ENCODE measurements around the gene KCNG3.

- TF ChIP-seq CTCF (IDR thresholded peaks at IDR 0.05) (peak; percentile 73 to 93 (median 82)), POLR2A (IDR thresholded peaks at IDR 0.05) (no peak)
Measured at GRCh38 chr2:42494355-42495233, 812 bp upstream of the KCNG3 start.
